HG03175 (cell line): ENCODE measurements around the gene ATP6V0A1.
"Not testable (repeated sequence)": the region's sequence is repeated elsewhere in the genome, so short reads cannot be mapped to it uniquely, and the experiment has no call there.

Experiments
- ATAC-seq: cut with Tn5 transposase; IDR thresholded peaks from one replicate; pipeline ENCODE4 v1.9.1; 2021; ENCODE audit warnings: mild to moderate bottlenecking, moderate library complexity; ENCODE audit not compliant: unreplicated experiment

The ATP6V0A1 gene

GRCh38 chr17:42555961-42556617 is 97.4 kb downstream of the ATP6V0A1 start:
- not testable (repeated sequence) for ATAC-seq

DNA sequence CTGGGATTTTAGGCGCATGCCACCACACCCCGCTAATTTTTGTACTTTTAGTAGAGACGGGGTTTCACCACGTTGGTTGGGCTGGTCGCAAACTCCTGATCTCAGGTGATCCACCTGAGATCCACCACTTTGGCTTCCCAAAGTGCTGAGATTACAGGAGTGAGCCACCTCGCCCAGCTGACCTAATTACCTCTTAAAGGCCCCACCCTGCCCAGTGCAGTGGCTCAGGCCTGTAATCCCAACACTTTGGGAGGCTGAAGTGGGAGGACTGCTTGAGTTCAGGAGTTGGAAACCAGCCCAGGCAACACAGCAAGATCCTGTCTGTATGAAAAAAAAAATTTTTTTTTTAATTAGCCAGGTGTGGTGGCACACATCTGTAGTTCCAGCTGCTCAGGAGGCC is 100.4 kb downstream of the ATP6V0A1 start:
- ATAC-seq: no peak

- no peak for ATAC-seq
These were observed 101.6 kb downstream of the ATP6V0A1 start for GRCh38 chr17:42560246-42560645.

GRCh38 chr17:42561897-42562387 is 103.3 kb downstream of the ATP6V0A1 start, which contains the start of gene COASY:
COASY (plus strand) TSS chr17:42562148; CDS start chr17:42562623, 475 bp downstream.
- ATAC-seq: peak; percentile 67

- no peak for ATAC-seq
These were observed 103.9 kb downstream of the ATP6V0A1 start for GRCh38 chr17:42562388-42563142.

DNA sequence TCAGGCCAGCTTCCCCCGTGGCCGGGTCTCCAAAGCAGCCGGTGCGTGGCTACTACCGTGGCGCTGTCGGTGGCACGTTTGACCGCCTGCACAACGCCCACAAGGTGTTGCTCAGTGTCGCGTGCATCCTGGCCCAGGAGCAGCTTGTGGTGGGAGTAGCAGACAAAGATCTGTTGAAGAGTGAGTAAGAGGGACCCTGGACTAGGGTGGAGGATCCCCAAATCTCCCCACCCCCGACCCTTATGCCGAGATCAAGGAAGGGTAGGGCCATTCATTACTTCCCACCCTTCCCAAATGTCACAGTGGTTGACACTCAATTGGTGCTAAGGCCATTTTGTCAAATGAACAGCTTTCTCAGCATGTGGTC is 104.4 kb downstream of the ATP6V0A1 start:
- no peak for ATAC-seq

DNA sequence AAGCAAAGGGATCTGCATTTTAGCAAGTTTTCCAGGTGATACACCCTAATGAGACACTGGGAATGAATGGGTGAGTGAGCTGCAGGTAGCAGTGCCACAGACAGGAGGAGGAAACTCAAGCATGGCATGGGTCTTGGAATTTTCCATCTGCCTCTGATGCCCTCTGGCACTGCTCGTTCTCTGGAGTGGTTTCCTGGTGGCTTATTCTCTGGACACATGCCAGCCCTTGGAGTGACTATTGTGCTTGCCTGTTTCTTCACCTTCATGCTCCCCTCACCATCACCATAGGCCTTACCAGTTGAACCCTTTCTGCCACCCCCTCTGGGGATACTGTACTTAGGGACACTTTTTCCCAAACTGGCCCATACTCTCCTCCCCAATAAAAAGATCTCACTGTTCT is 104.9 kb downstream of the ATP6V0A1 start:
- ATAC-seq: no peak

- no peak for ATAC-seq
These were observed 105.3 kb downstream of the ATP6V0A1 start for GRCh38 chr17:42563950-42564349.

- ATAC-seq: no peak
These were observed 106.3 kb downstream of the ATP6V0A1 start for GRCh38 chr17:42564815-42565522.

- ATAC-seq: no peak
These were observed 107.0 kb downstream of the ATP6V0A1 start for GRCh38 chr17:42565523-42566214.

DNA sequence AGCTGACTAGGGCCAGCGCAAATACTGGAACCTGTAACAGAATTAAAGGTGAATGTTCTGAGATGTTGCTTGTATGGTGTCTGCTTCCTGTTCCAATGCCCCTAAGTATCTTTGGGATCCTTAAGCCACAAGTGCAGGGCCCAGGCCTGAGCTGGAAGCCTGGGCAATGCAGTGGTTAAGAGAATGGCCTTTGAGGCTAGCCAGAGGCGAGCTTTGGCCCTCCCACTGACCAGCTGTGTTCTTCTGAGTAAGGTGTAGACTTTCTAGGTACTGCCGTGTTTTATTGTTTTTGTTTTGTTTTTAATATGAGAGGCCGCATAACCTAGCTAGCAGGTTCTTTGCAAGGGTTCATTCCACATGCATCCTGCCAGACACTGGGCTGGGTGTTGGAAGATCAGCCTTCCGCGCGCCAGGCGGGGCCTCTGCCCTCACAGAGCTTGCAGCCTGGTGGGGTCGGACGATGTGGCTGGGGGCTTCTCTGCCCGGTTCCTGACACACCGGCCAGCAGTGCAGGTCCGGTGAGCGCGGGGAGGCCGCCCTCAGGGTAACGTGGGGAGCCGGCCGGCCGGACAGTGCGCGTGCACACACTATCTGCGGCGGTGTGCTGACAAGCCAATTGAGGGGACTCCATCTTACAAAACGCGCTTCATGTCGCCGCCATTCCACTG is 107.7 kb downstream of the ATP6V0A1 start:
- ATAC-seq: no peak

GRCh38 chr17:42566883-42567573 is 108.3 kb downstream of the ATP6V0A1 start, which contains the start of gene MLX:
MLX (plus strand) TSS chr17:42567100; CDS start chr17:42567125, 25 bp downstream.
- peak; percentile 64 for ATAC-seq

- ATAC-seq: no peak
These were observed 109.8 kb downstream of the ATP6V0A1 start for GRCh38 chr17:42568341-42569111.

DNA sequence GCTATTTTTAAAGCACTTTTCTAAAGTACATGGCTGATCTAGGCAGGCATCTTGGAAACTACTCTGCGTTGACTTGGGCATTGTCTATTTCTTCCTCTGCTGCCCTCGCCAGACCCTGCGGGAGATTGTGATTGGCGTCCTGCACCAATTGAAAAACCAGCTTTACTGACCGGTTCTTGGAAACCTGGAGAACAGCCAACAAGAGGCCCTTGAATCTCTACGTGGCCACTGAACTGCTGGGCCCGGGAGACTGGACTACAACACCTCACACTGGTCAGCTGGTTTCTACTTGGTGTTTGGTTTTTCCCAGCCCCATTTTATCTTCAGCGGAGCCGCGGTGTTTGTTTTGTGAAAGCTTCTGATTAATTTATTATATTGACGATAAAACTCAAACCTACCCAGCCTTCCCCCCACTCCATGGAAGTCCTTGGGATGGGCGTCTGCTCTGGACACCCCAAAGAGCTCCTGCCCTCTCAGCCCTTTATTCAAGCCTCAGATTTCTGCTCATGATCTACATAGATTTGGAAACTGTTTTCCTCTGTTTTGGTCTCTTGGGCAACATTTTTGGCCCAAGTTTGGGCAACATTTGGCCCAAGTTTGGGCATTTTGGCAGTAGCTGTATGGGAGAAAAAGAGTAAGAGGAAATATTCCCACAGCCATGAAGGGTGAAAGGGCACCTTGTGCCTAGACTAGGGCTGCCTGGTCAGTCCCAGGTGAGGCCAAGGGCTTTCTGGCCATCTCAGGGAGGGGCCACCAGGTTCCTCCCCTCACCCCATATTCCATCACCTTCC is 113.0 kb downstream of the ATP6V0A1 start:
- no peak for ATAC-seq
